Lower leg skin (tissue), 4 donors: ENCODE data around the gene C13orf46. TPM values are rescaled to one million over a fixed set of nuclear protein-coding genes. Genes with fewer than 3 reads are reported as not detected.

Experiments
- DNase-seq, 2 donors: peaks; one replicate each; pipeline ENCODE4 v3.0.0-alpha.2; 2019; ENCODE audit warnings: low spot score in 2 of 2
- H3K4me3 ChIP-seq: fragments of 200-600 bp; sonication (generic); 2 replicates; pipeline ENCODE4 v1.5.1; 2017; ENCODE audit warnings: mild to moderate bottlenecking, low read depth; ENCODE audit not compliant: poor library complexity, severe bottlenecking
- POLR2A ChIP-seq, 2 donors: fragments of 450-650 bp; IDR thresholded peaks; one replicate each; pipeline ENCODE4 v1.6.1; 2016 to 2017; ENCODE audit warnings: antibody characterized with exemption in 2 of 2, mild to moderate bottlenecking in 1 of 2, moderate library complexity in 1 of 2
- WGBS, 2 donors: methylation state at CpG; one replicate each; pipeline ENCODE4 v1.1.5; 2018; 5-methylcytosine and 5-hydroxymethylcytosine counted together
- intact Hi-C: fragments of 100-400 bp; cut with DNase I; formaldehyde crosslinking; loops from one replicate; pipeline ENCODE4 v1.15.0; 2023; ENCODE audit warnings: low total_unique reads
- total RNA-seq, 4 donors: library from RNA; depleted of rRNA; stranded (reverse); fragments of >200 nt; gene quantifications; one replicate each; pipeline ENCODE4 v1.1.0, GENCODE V29; 2016
- TF ChIP-seq, protein P1 (sequence below), 3 donors: fragments of 450-650 bp; IDR thresholded peaks; one replicate each; pipeline ENCODE4 v1.5.1; 2016; ENCODE audit warnings: antibody characterized with exemption in 3 of 3, mild to moderate bottlenecking in 3 of 3, moderate library complexity in 2 of 3

The C13orf46 gene
- total RNA-seq, 4 donors from 2014 or later, result 0.13 to 1.4 (median 0.13) TPM; not detected in 1

DNA sequence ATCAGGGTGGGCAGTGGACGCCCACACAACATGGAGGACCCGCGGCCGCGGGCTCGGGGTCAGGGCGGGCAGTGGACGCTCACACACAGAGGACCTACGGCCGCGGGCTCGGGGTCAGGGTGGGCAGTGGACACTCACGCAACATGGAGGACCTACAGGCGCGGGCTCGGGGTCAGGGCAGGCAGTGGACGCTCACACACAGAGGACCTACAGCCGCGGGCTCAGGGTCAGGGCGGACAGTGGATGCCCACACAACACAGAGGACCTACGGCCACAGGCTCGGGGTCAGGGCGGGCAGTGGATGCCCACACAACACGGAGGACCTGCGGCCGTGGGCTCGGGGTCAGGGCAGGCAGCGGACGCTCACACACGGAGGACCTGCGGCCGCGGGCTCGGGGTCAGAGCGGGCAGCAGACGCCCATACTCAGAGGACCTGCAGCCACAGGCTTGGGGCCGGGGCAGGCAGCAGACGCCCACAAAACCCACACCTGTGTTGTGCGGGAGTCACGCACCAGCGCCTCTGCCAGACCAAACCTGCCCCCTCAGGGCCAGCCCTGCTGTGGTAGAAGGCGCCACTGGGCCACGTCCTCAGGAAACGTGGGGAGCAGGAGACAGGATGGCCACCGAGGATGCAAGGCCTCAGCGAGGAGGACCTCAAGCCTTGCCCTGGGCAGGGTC is 27.6 kb upstream of the C13orf46 start:
- WGBS, 2 donors, result 87 to 93% methylated on average over 18 to 37 of the region's 46 CpGs
- TF ChIP-seq, protein P1, sequence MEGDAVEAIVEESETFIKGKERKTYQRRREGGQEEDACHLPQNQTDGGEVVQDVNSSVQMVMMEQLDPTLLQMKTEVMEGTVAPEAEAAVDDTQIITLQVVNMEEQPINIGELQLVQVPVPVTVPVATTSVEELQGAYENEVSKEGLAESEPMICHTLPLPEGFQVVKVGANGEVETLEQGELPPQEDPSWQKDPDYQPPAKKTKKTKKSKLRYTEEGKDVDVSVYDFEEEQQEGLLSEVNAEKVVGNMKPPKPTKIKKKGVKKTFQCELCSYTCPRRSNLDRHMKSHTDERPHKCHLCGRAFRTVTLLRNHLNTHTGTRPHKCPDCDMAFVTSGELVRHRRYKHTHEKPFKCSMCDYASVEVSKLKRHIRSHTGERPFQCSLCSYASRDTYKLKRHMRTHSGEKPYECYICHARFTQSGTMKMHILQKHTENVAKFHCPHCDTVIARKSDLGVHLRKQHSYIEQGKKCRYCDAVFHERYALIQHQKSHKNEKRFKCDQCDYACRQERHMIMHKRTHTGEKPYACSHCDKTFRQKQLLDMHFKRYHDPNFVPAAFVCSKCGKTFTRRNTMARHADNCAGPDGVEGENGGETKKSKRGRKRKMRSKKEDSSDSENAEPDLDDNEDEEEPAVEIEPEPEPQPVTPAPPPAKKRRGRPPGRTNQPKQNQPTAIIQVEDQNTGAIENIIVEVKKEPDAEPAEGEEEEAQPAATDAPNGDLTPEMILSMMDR (IDR thresholded peaks at IDR 0.05), result no peak
- no peak for TF ChIP-seq POLR2A (IDR thresholded peaks at IDR 0.05)
- no peak overlapping the region for H3K4me3 ChIP-seq
- intact Hi-C loops, result no loop called here
- no peak for DNase-seq

DNA sequence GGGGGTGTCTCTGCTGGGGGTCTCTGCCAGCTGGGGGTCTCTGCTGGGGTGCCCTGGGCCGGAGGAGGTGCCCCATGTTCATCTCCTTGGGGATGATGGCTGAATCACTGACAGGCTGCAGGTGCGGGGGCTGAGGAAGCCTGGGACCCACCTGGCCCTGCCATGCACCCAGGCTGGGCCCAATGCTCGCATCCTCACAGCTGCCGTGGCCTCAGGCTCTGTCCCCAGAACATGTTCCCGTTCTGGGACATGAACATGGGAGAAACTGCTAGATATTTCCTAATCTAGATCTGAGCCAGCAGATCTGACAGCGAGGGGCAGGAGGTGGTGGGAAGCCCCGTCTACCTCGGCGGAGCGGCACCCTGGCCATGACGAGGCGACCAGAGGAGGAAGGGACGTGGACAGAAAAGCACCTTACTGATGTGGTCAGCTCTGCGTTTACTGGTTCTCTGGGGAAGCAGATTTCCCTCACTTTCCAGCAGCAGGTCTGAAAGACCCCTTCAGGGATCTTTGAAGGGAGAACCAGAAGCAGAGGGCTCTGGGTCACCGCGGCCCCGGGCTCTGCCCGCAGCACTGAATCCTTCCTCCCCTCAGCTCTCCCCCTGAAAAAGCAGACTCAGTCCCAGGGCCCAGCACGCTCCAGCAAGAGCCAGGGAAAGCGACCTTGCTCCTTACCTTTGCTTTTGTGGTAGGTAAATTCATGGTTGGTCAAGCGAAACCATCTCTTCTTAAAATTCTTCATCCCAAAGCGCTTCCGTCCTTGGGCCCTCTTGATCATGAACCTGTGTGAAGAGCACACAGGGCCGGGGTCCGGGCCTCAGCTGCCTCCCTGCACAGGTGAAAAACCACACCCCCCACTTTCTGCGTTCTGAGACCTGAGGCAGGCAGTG is 26.5 kb upstream of the C13orf46 start:
- no peak for DNase-seq
- no peak overlapping the region for H3K4me3 ChIP-seq
- TF ChIP-seq POLR2A (IDR thresholded peaks at IDR 0.05), result no peak
- TF ChIP-seq, protein P1 (IDR thresholded peaks at IDR 0.05), result no peak
- intact Hi-C loops, result no loop called here
- 92% methylated on average over 22 to 23 of the region's 26 CpGs for WGBS, 2 donors

DNA sequence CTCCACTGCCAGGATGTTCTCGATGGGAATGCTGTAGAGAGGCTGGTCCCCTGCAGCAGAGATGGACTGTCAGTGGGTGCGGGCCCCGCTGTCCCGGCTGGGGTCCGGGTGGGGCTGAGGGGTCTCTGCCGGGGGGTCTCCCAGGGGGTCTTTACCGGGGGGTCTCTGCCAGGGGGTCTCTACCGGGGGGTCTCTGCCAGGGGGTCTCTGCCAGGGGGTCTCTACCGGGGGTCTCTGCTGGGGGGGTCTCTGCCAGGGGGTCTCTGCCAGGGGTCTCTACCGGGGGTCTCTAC is 25.7 kb upstream of the C13orf46 start:
- DNase-seq, result no peak
- no peak overlapping the region for H3K4me3 ChIP-seq
- TF ChIP-seq, protein P1 (IDR thresholded peaks at IDR 0.05), result no peak
- no peak for TF ChIP-seq POLR2A (IDR thresholded peaks at IDR 0.05)
- intact Hi-C loops, result no loop called here
- 73 to 75% methylated on average over 2 to 5 of the region's 10 CpGs for WGBS, 2 donors

DNA sequence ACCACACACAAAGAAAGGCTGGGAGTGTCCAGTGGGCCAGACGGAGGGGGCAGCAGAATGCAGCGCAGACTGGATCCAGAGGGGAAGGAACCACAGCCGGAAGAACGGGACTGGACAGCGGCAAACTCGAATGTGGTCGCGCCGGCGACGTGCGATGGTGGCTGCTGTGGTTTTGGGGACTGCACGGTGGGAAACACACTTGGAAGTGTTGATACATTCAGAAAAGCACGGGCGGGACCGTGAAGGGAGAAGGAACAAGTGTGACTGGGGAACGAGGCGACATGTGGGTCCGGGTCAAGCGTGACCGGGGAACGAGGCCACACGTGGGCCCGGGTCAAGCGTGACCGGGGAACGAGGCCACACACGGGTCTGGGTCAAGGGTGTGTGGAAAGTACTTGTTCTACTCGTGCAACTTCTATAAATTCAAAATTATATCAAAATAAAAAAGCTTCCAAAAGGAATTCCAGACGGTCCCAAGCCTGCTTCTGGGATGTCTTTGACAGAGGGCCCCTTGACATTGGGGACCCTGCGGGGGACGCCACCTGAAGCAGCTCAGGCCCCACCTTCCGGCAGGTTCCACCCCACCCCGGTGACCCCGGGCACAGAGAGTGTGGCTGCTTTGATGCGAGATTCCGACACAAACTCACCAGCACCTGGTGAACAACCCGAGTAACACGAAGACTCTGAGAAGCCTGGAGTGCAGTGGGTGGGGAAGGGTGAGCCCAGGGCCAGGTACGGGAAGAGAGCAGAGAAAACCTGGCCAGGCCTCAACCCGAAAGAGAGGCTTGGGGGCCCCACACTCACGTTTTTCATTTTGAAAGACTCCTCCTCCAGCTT is 25.1 kb upstream of the C13orf46 start:
- TF ChIP-seq, protein P1 (IDR thresholded peaks at IDR 0.05), result no peak
- no peak for TF ChIP-seq POLR2A (IDR thresholded peaks at IDR 0.05)
- 69 to 81% methylated on average over 42 of the region's 42 CpGs for WGBS, 2 donors

DNA sequence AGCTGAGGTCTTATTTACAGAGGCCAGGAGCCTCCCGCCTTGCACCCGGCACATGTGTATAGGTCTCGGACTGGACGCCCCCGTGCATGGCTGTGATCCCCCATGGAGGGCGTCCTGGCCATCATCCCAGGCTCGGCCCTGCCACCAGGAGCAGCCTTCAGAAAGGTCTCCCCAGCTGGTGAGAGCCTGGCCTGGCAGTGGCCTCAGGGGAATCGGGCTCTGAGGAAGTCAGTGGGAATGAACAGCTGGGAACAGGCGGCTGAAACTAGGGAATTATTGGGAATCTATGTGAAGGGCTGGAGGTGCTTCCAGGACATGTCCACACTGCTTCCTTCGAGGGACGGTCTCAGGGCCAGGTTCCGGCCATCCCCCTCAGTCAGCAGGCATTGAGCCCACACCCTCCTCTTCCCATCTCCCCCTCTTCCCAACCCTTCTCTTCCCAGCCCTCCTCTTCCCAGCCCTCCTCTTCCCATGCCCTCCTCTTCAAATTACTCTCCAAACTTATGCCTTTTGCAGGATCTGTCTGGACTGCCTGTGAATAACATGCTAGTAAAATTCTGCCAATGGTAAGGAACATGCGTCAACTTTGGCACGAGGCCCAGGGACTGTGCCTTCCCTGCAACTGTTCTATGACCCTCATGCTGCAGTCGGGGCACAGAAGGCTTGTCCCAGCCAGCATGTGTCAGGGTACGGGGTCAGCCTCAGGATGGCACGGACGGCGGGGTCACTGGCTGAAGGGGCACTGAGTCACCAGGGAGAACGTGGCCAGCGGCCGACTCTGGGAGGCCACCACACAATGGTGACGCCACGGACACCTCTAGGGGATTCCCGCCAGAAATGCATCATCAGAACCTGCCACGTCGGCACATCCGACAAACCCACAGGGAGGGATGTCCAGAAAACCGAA is 24.2 kb upstream of the C13orf46 start:
- intact Hi-C loops, result no loop called here
- DNase-seq, result no peak
- 66 to 67% methylated on average over 27 to 29 of the region's 29 CpGs for WGBS, 2 donors
- TF ChIP-seq POLR2A (IDR thresholded peaks at IDR 0.05), result no peak
- TF ChIP-seq, protein P1 (IDR thresholded peaks at IDR 0.05), result no peak
- no peak overlapping the region for H3K4me3 ChIP-seq

More for the DNA sequence above, 25.1 kb upstream of the C13orf46 start:
- H3K4me3 ChIP-seq, result no peak overlapping the region
- intact Hi-C loops, result no loop called here
- no peak for DNase-seq
